Vagina (tissue), 2 donors: ENCODE data around the gene CCDC117. TPM values are rescaled to one million over a fixed set of nuclear protein-coding genes. Genes with fewer than 3 reads are reported as not detected.

Experiments used
- DNase-seq, 2 donors: peaks; one replicate each; pipeline ENCODE4 v3.0.0-alpha.2; 2017; ENCODE audit errors: extremely low spot score in 2 of 2
- H3K27ac ChIP-seq: fragments of 200-600 bp; sonication (generic); one replicate; pipeline ENCODE4 v1.5.1; 2019
- H3K27me3 ChIP-seq: fragments of 200-600 bp; sonication (generic); one replicate; pipeline ENCODE4 v1.5.1; 2019
- H3K36me3 ChIP-seq, 2 donors: fragments of 200-600 bp; sonication (generic); one replicate each; pipeline ENCODE4 v1.5.1; 2017 to 2019
- H3K4me1 ChIP-seq: fragments of 200-600 bp; sonication (generic); one replicate; pipeline ENCODE4 v1.5.1; 2019
- H3K4me3 ChIP-seq, 2 donors: fragments of 200-600 bp; sonication (generic); 1 replicate in 1 of 2; 2 replicates in 1 of 2; pipeline ENCODE4 v1.5.1; 2016 to 2019
- H3K9me3 ChIP-seq: fragments of 200-600 bp; sonication (generic); one replicate; pipeline ENCODE4 v1.5.1; 2019
- POLR2A ChIP-seq, 2 donors: fragments of 450-650 bp; IDR thresholded peaks; one replicate each; pipeline ENCODE4 v1.6.1; 2017; ENCODE audit warnings: antibody characterized with exemption in 2 of 2, mild to moderate bottlenecking in 2 of 2, moderate library complexity in 2 of 2
- POLR2AphosphoS5 ChIP-seq, 2 donors: sonication (generic); formaldehyde crosslinking; IDR thresholded peaks; one replicate each; pipeline ENCODE4 v1.9.0; 2017; ENCODE audit warnings: antibody characterized with exemption in 2 of 2, mild to moderate bottlenecking in 2 of 2, low read depth in 1 of 2; ENCODE audit not compliant: insufficient read depth in 1 of 2
- intact Hi-C: fragments of 100-400 bp; cut with DNase I; formaldehyde crosslinking; loops from one replicate; pipeline ENCODE4 v1.15.1; 2023
- total RNA-seq: library from RNA; depleted of rRNA; stranded (reverse); fragments of >200 nt; gene quantifications from one replicate; pipeline ENCODE4 v1.2.3, GENCODE V29; 2016
- TF ChIP-seq, protein P1 (sequence below), 3 experiments: fragments of 450-650 bp in 2 of 3; fragments of 200-600 bp in 1 of 3; sonication (generic) in 1 of 3; IDR thresholded peaks; one replicate each; pipeline ENCODE4 v1.5.1; 2017 to 2019; ENCODE audit warnings: antibody characterized with exemption in 3 of 3, mild to moderate bottlenecking in 2 of 3, moderate library complexity in 2 of 3

Gene CCDC117
- total RNA-seq, 1 donor from 2014 or later = 14.2 TPM

DNA sequence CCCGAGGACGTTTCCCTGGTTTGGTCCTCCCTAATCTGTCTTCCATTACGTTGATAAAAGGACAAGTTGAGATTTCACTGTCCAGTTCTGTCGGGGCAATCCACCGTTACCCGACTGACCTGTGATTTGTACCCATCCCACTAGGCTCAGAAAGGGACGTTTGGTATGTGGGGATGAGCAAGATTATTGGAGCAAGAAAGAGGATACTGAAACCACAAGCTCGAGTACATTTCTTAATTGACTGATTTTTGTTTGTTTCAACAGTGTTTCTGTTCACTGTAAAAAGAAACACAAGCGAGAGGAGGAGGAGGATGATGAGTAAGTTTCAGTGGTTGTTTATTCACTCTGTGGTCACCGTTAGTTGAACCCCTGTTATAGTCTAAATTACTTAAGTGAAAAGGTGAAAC lies 969 bp downstream of the CCDC117 start:
- peaks cover 0 to 17% of the 10 kb centered on the region in 2 donors for H3K36me3 ChIP-seq
- no peak for TF ChIP-seq POLR2AphosphoS5 (IDR thresholded peaks at IDR 0.05; ENCODE audit: insufficient read depth in 1 of 2, low read depth in 1 of 2)
- no peak for TF ChIP-seq POLR2A (IDR thresholded peaks at IDR 0.05)
- TF ChIP-seq, protein P1, sequence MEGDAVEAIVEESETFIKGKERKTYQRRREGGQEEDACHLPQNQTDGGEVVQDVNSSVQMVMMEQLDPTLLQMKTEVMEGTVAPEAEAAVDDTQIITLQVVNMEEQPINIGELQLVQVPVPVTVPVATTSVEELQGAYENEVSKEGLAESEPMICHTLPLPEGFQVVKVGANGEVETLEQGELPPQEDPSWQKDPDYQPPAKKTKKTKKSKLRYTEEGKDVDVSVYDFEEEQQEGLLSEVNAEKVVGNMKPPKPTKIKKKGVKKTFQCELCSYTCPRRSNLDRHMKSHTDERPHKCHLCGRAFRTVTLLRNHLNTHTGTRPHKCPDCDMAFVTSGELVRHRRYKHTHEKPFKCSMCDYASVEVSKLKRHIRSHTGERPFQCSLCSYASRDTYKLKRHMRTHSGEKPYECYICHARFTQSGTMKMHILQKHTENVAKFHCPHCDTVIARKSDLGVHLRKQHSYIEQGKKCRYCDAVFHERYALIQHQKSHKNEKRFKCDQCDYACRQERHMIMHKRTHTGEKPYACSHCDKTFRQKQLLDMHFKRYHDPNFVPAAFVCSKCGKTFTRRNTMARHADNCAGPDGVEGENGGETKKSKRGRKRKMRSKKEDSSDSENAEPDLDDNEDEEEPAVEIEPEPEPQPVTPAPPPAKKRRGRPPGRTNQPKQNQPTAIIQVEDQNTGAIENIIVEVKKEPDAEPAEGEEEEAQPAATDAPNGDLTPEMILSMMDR (IDR thresholded peaks at IDR 0.05) = no peak
- H3K4me1 ChIP-seq = peaks cover 29% of the 10 kb centered on the region
- H3K27ac ChIP-seq = peak overlapping the region; percentile 99
- H3K9me3 ChIP-seq = no peaks in the 10 kb centered on the region
- intact Hi-C loops = no loop called here
- no peaks in the 10 kb centered on the region for H3K27me3 ChIP-seq
- no peak for DNase-seq
- peak overlapping the region; percentile 76 to 97 for H3K4me3 ChIP-seq

DNA sequence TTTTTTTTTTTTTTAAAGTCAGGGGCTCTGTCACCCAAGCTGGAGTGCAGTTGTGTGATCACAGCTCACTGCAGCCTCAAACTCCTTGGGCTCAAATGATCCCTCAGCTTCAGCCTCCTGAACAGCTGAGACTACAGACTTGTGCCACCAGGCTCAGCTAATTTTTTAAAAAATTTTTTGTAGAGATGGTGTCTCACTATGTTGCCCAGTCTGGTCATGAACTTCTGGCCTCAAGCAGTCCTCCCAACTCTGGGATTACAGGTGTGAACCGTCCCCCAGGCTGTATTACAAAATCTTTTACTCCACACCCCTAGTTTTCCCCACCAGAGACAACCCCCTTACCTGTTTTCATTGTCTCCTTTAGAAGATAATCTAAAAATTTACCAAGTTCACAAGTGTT lies 1.9 kb downstream of the CCDC117 start:
- no peaks in the 10 kb centered on the region for H3K27me3 ChIP-seq
- no peak for TF ChIP-seq POLR2A (IDR thresholded peaks at IDR 0.05)
- no peak for TF ChIP-seq POLR2AphosphoS5 (IDR thresholded peaks at IDR 0.05; ENCODE audit: insufficient read depth in 1 of 2, low read depth in 1 of 2)
- TF ChIP-seq, protein P1 (IDR thresholded peaks at IDR 0.05) = no peak
- intact Hi-C loops = no loop called here
- peak overlapping the region; percentile 17 for H3K27ac ChIP-seq
- H3K9me3 ChIP-seq = no peaks in the 10 kb centered on the region
- no peak overlapping the region for H3K4me3 ChIP-seq
- DNase-seq = no peak
- H3K36me3 ChIP-seq = peaks cover 0 to 17% of the 10 kb centered on the region in 2 donors
- H3K4me1 ChIP-seq = peaks cover 38% of the 10 kb centered on the region

- Histone ChIP-seq H3K27me3 (no peaks in the 10 kb centered on the region), H3K36me3 (peaks cover 0 to 48% of the 10 kb centered on the region in 2 donors), H3K4me1 (peaks cover 26% of the 10 kb centered on the region), H3K27ac (no peak overlapping the region), H3K4me3 (no peak overlapping the region), H3K9me3 (no peaks in the 10 kb centered on the region)
- intact Hi-C loops = no loop called here
- TF ChIP-seq POLR2AphosphoS5 (IDR thresholded peaks at IDR 0.05; ENCODE audit: insufficient read depth in 1 of 2, low read depth in 1 of 2) = no peak
- TF ChIP-seq, protein P1 (IDR thresholded peaks at IDR 0.05) = no peak
- TF ChIP-seq POLR2A (IDR thresholded peaks at IDR 0.05) = no peak
- DNase-seq = no peak
Measured at GRCh38 chr22:28779833-28780232, 7.3 kb downstream of the CCDC117 start.

GRCh38 chr22:28780296-28780695 lies 7.8 kb downstream of the CCDC117 start:
- Histone ChIP-seq H3K27ac (no peak overlapping the region), H3K4me1 (peaks cover 22% of the 10 kb centered on the region)

More at GRCh38 chr22:28780296-28780695, 7.8 kb downstream of the CCDC117 start:
- no peak overlapping the region for H3K4me3 ChIP-seq
- no peaks in the 10 kb centered on the region for H3K27me3 ChIP-seq
- intact Hi-C loops = no loop called here
- H3K9me3 ChIP-seq = no peaks in the 10 kb centered on the region
- no peak for DNase-seq
- TF ChIP-seq, protein P1 (IDR thresholded peaks at IDR 0.05) = no peak
- TF ChIP-seq POLR2AphosphoS5 (IDR thresholded peaks at IDR 0.05; ENCODE audit: insufficient read depth in 1 of 2, low read depth in 1 of 2) = no peak
- TF ChIP-seq POLR2A (IDR thresholded peaks at IDR 0.05) = no peak
- H3K36me3 ChIP-seq = peaks cover 0 to 48% of the 10 kb centered on the region in 2 donors
